Astrocyte of the cerebellum (primary cell): ENCODE results near the gene USP3.

ENCODE experiments used
- DNase-seq: peaks from one replicate; pipeline ENCODE4 v3.0.0-alpha.2; 2011; ENCODE audit warnings: low read depth
- H3K4me3 ChIP-seq: 2 replicates; pipeline ENCODE4 v1.5.1; 2011; ENCODE audit warnings: mild to moderate bottlenecking, low read depth, low read length, moderate library complexity
- CTCF ChIP-seq: IDR thresholded peaks from 2 replicates; pipeline ENCODE4 v1.5.1; 2012; ENCODE audit warnings: low read length, low read depth, moderate library complexity, mild to moderate bottlenecking; ENCODE audit errors: missing control alignments
- in situ Hi-C: cut with HindIII; loops from 2 replicates; pipeline ENCODE4 v1.10.0; 2017; ENCODE audit warnings: low sequenced_read_pairs

Gene USP3

DNA sequence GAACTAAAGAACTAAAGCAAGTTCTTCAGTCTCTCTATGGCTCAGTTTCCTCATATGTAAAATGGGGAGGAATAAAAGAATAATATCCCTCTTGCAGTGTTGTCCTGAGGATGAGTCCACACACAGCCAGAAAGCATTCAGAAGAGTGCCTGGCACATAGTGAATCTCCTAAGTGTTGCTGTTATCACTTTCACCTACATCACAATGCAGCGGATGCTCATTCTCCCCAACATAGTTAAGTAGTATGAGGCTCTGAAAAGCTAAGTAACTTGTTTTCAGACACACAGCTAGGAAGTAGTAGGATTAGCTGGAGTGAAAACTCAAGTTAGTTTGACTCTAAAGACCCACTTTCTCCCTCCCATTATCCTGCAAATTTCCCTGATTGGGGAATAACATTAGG is 9.1 kb upstream of the USP3 start:
- no peak overlapping the region for H3K4me3 ChIP-seq
- no peak for DNase-seq
- TF ChIP-seq CTCF, result no peak
- in situ Hi-C loops, result no loop called here

DNA sequence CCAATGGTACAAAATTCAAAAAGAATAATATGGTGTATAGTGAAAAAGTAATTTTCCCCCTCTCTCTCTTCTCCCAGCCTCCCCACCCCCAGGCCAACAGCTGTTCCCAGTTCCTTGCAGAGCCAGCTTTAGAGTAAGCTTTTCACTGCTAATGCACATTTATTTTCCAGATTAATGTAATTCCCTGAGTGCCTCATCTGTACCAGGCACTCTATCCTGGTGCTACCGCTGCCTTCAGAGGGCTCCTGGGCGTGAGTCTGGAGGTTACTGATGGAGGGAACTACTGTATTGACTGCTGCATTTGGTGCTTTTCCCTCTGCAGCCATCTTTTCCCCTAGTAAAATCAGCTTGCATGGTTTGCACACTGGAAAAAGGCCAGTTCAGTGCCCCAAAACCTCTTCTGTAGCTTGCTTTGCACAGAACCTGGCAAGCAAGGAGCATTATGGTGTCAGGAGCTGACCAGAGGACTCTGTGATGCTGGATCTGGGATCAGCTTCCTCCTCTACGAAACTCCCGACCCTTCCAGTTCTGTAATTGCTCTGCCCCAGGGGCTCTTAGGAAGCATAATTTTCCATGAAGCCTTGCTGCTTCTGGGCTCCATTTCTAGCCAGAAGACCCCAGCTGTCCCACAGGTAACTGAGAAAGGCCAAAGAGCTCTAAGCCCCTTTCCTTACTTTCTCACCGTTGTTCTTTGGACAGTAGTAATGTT is 8.5 kb upstream of the USP3 start:
- no peak overlapping the region for H3K4me3 ChIP-seq
- no peak for TF ChIP-seq CTCF
- no peak for DNase-seq
- in situ Hi-C loops, result no loop called here

GRCh38 chr15:63497642-63498467 is 6.5 kb upstream of the USP3 start:
- TF ChIP-seq CTCF, result no peak
- in situ Hi-C loops, result no loop called here
- no peak overlapping the region for H3K4me3 ChIP-seq
- no peak for DNase-seq

- no peak overlapping the region for H3K4me3 ChIP-seq
- no peak for TF ChIP-seq CTCF
- no peak for DNase-seq
- in situ Hi-C loops, result no loop called here
These were observed 5.2 kb upstream of the USP3 start for GRCh38 chr15:63499175-63499549.

DNA sequence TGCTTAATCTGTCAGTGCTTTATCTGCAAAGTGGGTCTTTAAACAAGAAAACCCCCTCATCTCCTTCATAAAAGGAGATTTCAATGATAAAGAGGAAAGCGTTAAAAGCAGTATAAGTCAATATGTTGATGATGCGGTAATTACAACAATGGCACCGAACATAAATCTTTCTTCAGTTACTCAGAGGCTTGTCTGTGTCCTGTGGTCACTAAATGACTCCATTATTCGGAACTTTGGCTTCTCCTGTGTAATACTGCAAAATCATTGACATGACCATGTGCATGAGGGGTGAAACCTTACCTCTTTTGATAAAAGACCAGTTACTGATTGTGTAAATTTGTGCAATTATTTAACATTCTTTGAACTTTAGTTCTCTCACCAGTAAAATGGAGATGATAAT is 4.8 kb upstream of the USP3 start:
- in situ Hi-C loops, result no loop called here
- no peak for TF ChIP-seq CTCF
- H3K4me3 ChIP-seq, result no peak overlapping the region
- DNase-seq, result no peak

DNA sequence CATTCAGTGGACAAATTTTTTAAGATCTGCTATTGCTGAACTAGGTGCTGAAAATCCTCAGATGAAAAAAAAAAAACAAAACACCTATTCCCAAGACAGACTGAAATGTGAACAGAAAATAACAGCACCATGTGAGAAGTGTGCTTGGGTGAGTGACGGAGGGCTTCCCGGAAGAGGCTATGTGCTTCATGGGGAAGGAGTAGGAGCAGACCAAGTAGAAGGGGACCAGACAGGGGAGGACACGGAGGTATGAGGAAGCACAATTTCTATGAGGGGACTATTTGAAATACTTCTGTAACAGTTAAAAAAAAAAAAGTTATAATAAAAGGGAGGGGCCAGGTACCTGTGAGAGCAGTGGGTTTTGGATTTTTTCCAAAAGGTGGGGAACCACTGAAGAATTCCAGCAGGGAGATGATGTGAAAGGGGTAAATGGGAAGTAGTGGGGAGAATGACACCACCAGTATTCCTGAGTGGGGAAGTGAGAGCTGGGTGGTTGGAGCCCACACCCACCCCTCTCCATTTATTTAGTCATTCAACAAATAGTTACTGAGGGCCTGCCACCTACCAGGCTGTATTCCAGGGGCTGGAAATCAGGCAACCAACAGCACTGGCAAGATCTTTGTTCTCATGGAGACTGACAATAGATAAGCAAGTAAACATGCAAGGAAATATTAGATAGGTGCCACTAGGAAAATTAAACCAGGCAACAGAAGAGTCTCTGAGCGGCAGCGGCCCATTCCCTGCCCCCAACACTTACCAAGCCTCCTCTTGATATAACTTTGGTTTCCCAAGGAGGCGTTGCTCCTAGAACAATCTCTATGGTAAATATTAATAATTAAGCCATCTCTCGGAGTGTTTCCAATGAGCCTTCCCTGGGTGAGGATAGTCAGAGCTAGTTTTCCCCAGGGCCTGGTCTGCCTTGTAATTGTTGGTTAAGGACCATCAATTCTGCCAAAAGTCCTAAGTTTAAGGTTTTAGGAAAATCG is 3.8 kb upstream of the USP3 start:
- H3K4me3 ChIP-seq, result peak overlapping the region; percentile 19
- in situ Hi-C loops, result no loop called here
- DNase-seq, result no peak
- no peak for TF ChIP-seq CTCF
